Type B pancreatic cell (in vitro differentiated cells): ENCODE measurements around the gene KDR. TPM values are rescaled to one million over a fixed set of nuclear protein-coding genes. Genes with fewer than 3 reads are reported as not detected.

ENCODE experiments used
- DNase-seq: peaks from one replicate; pipeline ENCODE4 v3.0.0; 2021; ENCODE audit warnings: mixed read lengths; ENCODE audit not compliant: unreplicated experiment; ENCODE audit errors: extremely low spot score
- H3K27ac Mint-ChIP-seq: 2 replicates; pipeline ENCODE4 v1.8.0; 2021; ENCODE audit warnings: mild to moderate bottlenecking, mixed read lengths
- H3K27me3 Mint-ChIP-seq: 2 replicates; pipeline ENCODE4 v1.8.0; 2021; ENCODE audit warnings: mixed read lengths
- H3K36me3 Mint-ChIP-seq: 2 replicates; pipeline ENCODE4 v1.8.0; 2021; ENCODE audit warnings: mixed read lengths
- H3K4me1 Mint-ChIP-seq: one replicate; pipeline ENCODE4 v1.8.0; 2021; ENCODE audit warnings: mixed read lengths; ENCODE audit not compliant: unreplicated experiment
- H3K4me3 Mint-ChIP-seq: 2 replicates; pipeline ENCODE4 v1.8.0; 2021; ENCODE audit warnings: mild to moderate bottlenecking, mixed read lengths
- H3K9me3 Mint-ChIP-seq: 2 replicates; pipeline ENCODE4 v1.8.0; 2021; ENCODE audit warnings: mixed read lengths
- total RNA-seq: library from RNA; stranded (reverse); gene quantifications from 2 replicates; pipeline ENCODE4 v1.2.1, GENCODE V29; 2021; ENCODE audit warnings: low replicate concordance
- TF ChIP-seq, protein P1 (sequence below): fragments of 200-600 bp; sonication (generic); conservative IDR thresholded peaks from 2 replicates; pipeline ENCODE4 v1.5.0; 2021; ENCODE audit warnings: antibody characterized with exemption, mild to moderate bottlenecking

Gene KDR
- total RNA-seq, 1 donor from 2014 or later = 5.7 TPM

DNA sequence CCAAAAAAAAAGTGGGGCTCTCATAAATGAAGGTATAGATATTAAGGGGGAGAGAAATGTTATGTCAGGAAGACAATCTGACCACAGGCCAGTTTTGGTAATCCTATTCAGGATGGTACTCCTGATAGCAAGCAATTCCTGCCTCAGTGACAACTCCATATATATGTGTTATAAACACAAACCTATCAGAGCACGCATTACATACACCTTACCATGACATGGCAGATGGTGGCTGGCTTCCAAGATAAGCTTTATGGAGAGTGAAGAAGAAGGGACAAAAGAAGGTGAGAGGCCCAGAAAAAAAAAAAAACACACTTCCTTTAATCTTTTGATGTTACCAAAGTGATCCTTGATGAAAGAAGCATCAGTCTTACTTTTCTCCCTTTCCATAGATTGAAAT, 29.5 kb upstream of the KDR start:
- H3K4me3 Mint-ChIP-seq = no peak overlapping the region
- H3K27me3 Mint-ChIP-seq = peaks cover 40% of the 10 kb centered on the region
- DNase-seq = no peak
- TF ChIP-seq, protein P1, sequence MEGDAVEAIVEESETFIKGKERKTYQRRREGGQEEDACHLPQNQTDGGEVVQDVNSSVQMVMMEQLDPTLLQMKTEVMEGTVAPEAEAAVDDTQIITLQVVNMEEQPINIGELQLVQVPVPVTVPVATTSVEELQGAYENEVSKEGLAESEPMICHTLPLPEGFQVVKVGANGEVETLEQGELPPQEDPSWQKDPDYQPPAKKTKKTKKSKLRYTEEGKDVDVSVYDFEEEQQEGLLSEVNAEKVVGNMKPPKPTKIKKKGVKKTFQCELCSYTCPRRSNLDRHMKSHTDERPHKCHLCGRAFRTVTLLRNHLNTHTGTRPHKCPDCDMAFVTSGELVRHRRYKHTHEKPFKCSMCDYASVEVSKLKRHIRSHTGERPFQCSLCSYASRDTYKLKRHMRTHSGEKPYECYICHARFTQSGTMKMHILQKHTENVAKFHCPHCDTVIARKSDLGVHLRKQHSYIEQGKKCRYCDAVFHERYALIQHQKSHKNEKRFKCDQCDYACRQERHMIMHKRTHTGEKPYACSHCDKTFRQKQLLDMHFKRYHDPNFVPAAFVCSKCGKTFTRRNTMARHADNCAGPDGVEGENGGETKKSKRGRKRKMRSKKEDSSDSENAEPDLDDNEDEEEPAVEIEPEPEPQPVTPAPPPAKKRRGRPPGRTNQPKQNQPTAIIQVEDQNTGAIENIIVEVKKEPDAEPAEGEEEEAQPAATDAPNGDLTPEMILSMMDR = no peak
- H3K4me1 Mint-ChIP-seq = peaks cover 3% of the 10 kb centered on the region
- H3K27ac Mint-ChIP-seq = no peak overlapping the region
- H3K9me3 Mint-ChIP-seq = no peaks in the 10 kb centered on the region
- H3K36me3 Mint-ChIP-seq = no peaks in the 10 kb centered on the region

DNA sequence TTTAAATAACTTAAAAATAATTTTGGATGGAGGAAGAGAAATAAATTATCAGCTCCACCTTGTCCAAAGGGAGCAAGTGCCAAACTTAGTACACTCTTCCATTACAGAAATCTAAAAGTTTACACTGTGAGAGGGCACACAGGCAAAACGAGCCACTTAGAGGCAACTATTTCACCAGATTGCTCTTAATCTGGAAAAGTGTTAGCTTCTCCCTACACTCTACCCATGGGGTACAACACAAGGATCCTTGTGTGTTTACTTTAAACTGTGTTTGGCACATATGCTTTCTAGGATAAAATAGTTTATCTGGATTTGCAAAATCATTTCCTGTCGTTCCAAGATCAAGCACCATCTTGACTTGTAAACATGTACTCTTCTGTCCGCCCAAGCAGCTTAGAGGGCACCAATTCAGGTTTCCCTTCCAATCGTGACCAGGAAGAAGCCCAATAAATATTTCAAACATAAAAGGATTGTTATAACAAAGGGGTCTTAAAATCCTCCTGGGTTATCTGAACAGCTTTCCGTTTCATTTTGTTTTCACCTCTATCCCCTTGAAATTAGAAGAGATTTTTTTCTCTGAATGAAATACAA, 29.0 kb upstream of the KDR start:
- no peaks in the 10 kb centered on the region for H3K4me1 Mint-ChIP-seq
- H3K9me3 Mint-ChIP-seq = no peaks in the 10 kb centered on the region
- H3K27ac Mint-ChIP-seq = no peak overlapping the region
- H3K36me3 Mint-ChIP-seq = no peaks in the 10 kb centered on the region
- TF ChIP-seq, protein P1 = no peak
- peaks cover 38% of the 10 kb centered on the region for H3K27me3 Mint-ChIP-seq
- H3K4me3 Mint-ChIP-seq = no peak overlapping the region
- DNase-seq = no peak

DNA sequence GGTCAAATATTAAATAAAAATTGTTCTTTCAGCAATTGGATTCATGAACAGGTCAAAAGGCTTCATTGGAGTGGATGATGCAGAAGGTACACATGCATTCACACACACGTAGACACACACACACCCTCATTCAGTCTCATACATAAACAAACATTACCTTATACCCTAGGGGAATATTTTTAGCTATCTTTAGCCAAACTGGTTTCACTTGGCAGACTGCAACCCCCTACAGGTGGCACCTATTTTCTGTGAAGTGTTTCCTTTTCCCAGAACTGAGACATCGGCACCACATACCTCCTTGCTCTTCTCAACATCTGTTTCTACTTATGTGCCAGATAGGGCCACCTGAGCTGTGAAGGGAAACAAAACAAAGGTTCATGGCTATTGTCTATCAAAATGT, 18.5 kb upstream of the KDR start:
- Mint-ChIP-seq H3K4me3 (no peak overlapping the region), H3K9me3 (no peaks in the 10 kb centered on the region), H3K4me1 (no peaks in the 10 kb centered on the region), H3K27me3 (peaks cover 9% of the 10 kb centered on the region), H3K27ac (no peak overlapping the region), H3K36me3 (no peaks in the 10 kb centered on the region)
- TF ChIP-seq, protein P1 = no peak
- no peak for DNase-seq

DNA sequence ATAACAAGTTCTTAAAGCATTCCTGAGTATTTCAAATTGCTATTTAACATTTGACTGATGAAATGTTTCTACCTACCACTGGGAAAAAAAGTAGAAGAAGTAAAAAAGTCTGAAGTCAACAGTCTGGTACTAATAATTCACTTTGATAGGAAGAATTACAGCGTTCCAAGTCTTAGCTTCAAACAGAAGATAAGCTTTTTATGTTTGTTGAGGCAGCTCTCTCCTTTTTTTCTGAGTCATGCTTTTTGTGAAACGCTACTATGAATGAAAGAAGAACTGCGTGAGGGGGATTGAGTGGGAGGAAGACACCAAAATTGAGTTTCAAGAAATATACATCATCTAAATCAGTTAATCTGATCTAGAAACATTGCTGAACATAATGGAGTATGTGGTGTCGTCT, 13.0 kb upstream of the KDR start:
- H3K4me1 Mint-ChIP-seq = no peaks in the 10 kb centered on the region

DNA sequence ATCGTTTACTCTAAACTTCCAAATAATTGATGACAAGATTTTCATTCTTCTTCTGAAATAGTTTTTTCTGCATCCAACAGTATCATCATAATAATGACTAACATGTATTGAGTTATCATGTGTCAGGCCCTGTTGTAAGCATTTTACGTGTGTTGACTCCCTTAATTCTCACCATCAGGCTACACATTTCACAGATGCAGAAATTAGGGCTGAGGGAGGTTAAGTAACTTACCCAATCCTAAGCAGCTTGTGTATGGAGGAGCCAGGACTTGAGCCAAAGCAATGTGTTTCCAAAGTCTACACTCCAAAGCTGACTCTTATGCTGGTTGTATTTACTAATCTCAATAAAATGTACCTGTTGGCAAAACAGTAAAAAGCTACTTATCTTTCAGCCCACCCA, 11.2 kb upstream of the KDR start:
- Mint-ChIP-seq H3K4me3 (no peak overlapping the region), H3K9me3 (peaks cover 6% of the 10 kb centered on the region), H3K4me1 (no peaks in the 10 kb centered on the region), H3K36me3 (no peaks in the 10 kb centered on the region), H3K27ac (no peak overlapping the region), H3K27me3 (peaks cover 21% of the 10 kb centered on the region)
- DNase-seq = no peak
- TF ChIP-seq, protein P1 = no peak

More for the DNA sequence above, 13.0 kb upstream of the KDR start:
- Mint-ChIP-seq H3K27me3 (peaks cover 14% of the 10 kb centered on the region), H3K9me3 (peaks cover 6% of the 10 kb centered on the region), H3K4me3 (no peak overlapping the region), H3K27ac (no peak overlapping the region), H3K36me3 (no peaks in the 10 kb centered on the region)
- DNase-seq = no peak
- TF ChIP-seq, protein P1 = no peak

DNA sequence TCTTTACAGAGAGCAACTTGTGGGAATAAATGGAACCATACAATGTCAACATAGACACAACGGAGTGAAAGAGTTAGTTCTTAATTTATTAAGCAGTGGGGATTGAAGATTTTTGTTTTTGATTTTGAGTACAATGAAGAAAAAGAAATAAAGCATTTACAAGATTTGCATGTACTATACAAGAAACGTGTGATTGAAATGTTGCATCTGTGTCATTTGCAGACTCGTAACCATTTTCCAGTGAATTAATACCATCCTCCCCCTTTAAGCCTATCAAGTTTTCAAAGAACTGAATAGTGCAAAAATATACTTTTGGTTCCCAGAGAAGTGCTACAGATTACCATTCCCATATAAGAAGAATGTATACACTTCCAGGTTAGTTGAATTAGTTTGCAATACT, 8.6 kb upstream of the KDR start:
- Mint-ChIP-seq H3K27ac (no peak overlapping the region), H3K27me3 (peaks cover 23% of the 10 kb centered on the region), H3K36me3 (no peaks in the 10 kb centered on the region), H3K4me3 (no peak overlapping the region), H3K9me3 (peaks cover 6% of the 10 kb centered on the region), H3K4me1 (no peaks in the 10 kb centered on the region)
- TF ChIP-seq, protein P1 = no peak
- no peak for DNase-seq
